M059J (cell line): ENCODE data around the gene NID1. TPM values are rescaled to one million over a fixed set of nuclear protein-coding genes. Genes with fewer than 3 reads are reported as not detected.
"Not testable (repeated sequence)": the region's sequence is repeated elsewhere in the genome, so short reads cannot be mapped to it uniquely, and the experiment has no call there.

Experiments
- DNase-seq: peaks from one replicate; pipeline ENCODE4 v3.0.0-alpha.2; 2012; ENCODE audit warnings: low read depth
- total RNA-seq: library from RNA; depleted of rRNA; stranded (reverse); fragments of >200 nt; shearing (Covaris generic); gene quantifications from 2 replicates; pipeline ENCODE4 v1.2.3, GENCODE V29; 2014

NID1 gene
- total RNA-seq, 1 experiment from 2014 or later, result 60.4 TPM

GRCh38 chr1:236025836-236026235 lies 39.1 kb downstream of the NID1 start:
- DNase-seq, result no peak

- DNase-seq, result no peak
Measured at GRCh38 chr1:236024641-236025040, 40.2 kb downstream of the NID1 start.

GRCh38 chr1:236023926-236024565 lies 40.8 kb downstream of the NID1 start:
- DNase-seq, result peak; percentile 21

DNA sequence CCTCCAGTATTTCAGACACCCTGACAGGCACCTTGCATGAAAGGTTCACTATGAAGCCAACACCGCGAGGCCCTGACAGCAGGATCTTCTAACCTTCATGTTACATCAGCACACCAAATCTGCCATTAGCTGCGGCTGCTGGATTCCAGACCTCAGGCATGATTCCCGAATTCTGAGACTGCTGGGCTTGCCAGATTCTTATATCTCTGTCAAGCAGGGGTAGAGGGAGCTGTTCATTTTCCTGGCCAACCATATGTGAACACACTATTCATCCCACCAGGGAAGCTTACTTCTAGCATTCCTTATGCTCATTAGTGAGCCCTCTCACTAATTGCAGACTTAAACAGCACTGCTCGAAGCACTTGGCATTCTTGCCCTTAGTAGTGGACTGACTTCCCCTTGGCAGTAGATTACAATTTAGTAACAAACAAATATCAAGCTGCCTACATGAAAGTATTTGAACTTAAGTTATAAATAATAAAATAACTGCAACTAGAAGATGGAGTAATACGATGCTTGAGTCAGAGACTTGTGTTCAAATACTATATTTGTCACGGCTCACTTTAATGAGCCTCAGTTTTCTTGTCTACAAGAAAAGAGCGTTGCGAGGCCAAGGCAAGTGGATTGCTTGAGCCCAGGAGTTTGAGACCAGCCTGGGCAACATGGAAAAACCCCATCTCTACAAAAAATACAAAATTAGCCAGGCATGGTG lies 43.3 kb downstream of the NID1 start:
- no peak for DNase-seq

DNA sequence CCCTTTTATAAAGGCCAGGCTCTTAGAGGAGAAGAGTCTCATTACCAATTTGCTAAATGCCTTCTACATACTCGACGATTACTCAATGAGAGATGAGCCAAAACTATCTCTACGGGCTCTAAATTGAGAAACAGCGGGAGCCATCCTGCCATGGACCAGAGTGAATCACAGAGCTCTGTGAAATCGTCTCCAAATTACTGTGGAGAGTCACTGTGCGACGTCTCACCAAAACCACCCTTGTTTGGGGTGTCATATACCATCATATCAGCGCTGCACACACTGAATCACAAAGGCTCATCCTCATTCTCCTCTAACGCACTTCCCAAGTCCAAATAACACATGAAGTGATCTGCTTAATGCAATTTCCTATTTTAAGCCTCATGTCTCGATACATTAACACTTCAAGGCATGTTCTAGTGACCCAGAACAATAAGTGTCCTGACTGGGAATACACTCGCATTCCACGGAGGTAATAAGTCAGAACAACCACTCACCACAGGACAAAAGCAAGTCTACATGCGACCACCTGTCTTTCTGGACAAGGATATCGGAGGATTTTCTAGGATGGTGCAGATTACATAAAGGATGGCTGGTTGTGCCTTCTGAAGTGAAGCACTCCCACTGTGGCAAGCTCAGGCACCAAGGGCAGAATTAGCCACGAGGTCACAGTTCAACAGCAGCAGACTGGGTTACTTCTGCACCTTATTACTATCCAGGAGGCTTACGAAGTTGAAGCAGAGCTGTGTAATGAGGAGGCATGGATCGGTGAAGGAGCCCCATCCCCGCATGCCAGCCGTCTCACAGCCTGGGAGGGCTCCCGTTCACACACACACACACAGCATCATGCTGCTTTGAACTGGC lies 44.3 kb downstream of the NID1 start:
- DNase-seq, result no peak

DNA sequence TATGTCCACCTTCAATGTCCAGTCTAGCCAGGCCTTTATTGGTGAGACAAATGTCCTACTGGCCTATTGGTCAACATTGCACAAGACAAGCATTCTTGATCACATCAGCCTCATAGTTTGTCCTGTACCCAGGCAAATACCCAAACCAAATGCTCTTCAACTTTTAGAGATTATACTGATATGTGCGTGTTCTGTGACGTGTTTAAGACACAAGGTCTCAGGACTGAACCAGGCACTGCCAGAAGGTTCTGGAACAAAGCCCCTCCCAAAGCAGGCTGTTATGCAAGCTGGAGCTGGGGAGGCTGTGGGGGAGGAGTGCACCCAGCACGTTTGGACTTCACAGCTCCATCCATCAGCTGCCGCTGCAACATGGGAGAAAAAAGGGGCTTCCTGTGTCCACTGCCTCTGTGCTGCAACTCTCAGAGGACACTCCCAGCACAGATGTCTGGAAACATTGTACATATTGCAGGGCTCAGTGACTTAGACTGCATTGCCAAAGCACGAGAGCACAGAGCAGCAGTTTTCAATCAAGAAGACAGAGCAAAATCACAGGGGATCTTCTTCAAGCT lies 45.9 kb downstream of the NID1 start:
- DNase-seq, result no peak

DNA sequence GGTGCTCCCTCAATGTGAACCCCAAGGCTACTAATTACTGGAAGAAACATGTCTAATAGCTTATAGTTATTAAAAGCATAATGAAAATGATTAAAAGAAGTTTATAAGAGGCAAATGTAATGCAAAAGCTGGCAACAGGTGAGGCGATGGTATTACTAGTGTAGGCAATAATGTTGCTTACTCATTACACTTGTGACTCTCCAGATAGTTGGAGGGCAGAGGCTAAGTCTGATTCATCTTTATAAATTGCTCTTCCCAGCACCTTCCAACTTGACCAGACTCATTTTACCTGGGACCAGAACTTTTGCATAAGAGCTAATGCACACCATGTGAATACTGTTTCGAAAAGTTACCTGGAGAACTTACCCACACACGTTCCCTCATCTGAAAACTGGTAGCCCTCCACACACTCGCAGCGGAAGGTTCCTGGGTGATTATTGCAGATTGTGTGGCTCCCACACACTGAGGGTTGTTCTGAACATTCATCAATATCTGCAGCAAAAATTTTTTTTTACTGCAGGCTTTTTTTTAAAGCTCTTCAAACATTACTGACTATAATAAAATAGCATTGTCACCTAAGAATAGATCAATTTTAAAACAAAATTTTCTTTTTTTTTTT lies 48.0 kb downstream of the NID1 start:
- DNase-seq, result peak; percentile 72

DNA sequence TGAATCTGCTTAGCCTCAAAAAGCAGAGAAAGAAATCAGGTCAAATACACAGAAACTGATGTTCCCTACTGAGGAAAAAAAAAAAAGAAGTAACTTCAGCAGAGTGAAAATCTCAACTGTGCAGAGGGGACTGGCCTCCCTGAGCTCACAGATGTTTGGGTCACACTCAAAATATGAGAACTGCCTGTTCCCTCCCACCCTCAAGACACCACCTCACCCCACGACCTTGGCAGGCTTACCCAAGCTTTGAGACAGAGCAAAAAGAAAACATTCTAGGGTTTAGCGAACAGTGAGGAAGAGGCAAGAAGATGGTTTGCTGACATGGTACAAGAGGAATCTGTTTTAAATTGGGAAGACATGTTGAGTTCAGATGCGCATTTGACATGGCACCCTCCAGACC lies 48.8 kb downstream of the NID1 start:
- no peak for DNase-seq

DNA sequence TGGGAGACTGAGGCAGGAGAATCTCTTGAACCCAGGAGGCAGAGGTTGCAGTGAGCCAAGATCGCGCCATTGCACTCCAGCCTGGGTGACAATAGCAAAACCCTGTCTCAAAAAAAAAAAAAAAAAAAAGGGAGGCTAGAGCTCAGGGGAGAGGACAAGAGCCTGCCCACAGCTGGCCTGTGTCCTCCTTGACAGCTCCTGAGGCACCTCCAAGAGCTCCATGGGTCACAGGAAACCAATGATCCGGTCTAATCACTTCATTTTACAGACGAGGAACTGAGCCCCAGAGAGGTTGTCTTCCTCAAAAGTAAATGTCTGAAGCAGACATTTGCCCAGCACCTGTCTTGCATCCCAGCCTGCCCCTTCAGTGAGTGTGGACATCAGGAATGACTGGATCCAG lies 49.4 kb downstream of the NID1 start:
- DNase-seq, result no peak

- DNase-seq, result no peak
Measured at GRCh38 chr1:236013330-236013729, 51.6 kb downstream of the NID1 start.

DNA sequence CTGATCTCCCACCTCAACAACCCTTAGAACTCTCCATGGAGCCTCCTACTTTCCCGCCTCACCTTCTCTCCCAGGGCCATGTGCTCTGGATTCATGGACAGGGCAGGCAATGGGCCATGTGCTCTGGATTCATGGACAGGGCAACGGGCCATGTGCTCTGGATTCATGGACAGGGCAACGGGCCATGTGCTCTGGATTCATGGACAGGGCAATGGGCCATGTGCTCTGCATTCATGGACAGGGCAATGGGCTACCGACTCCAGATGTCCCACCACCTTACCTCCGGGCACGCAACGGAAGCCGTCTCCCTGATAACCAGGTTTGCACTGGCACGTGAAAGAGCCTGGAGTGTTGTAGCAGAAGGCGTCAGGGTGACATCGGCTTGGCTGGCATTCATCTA lies 53.2 kb downstream of the NID1 start:
- DNase-seq, result no peak

- no peak for DNase-seq
Measured at GRCh38 chr1:236010443-236010842, 54.4 kb downstream of the NID1 start.

- peak; percentile 65 for DNase-seq
Measured at GRCh38 chr1:236009857-236010256, 55.0 kb downstream of the NID1 start.

DNA sequence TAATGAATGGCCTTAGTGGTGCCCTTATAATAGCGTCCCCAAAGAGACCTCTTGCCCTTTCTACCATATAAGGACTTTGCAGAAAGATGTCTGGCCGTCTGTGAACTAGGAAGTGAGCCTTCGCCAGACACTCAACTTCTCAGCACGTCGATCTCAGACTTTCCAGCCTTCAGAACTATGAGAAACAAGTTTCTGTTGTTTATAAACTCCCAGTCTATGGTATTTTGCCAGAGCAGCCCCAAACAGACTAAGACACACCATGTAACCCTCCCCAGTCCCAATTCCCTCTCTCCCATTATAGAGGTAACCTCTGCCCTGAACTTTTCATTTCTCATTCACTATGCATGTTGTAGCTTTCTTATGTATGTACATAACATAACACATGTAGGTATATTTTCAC lies 55.7 kb downstream of the NID1 start:
- DNase-seq, result no peak

GRCh38 chr1:236007781-236008180 lies 57.1 kb downstream of the NID1 start:
- no peak for DNase-seq

DNA sequence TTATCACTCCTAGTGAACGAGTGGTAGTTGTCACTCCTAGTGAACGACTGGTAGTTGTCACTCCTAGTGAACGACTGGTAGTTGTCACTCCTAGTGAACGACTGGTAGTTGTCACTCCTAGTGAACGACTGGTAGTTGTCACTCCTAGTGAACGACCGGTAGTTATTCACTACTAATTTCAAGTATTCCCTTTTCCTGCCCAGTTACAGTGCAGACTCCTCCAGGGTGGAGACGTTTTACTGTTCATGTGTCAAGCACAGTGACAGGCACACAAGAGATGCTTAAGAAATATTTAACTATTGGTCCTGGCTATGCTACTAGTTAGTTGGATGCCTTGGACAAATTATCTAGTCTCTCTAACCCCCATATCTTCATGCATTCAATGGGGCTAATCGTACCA lies 61.8 kb downstream of the NID1 start:
- DNase-seq, result not testable (repeated sequence)

DNA sequence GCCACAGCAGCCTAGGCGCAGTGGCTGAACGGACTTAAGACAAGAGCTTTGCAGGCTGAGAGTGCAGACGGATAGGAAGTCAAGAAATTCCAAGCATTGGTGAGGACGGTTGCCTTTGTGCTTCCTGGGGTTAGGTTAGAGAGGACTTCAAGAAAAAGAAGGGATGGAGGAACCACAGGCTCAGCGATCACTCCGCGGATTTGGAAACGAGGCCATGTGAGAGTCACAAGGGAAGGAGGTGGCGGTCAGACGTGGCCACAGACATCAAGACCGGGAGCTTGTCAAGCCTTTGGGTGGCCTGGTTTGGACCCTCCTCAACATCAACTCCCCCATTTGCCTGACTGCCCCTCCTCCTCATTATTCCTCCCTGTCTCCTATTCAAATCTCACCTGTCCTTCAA lies 62.3 kb downstream of the NID1 start:
- no peak for DNase-seq

- no peak for DNase-seq
Measured at GRCh38 chr1:236002025-236002390, 62.9 kb downstream of the NID1 start.

- DNase-seq, result no peak
Measured at GRCh38 chr1:236000781-236001180, 64.1 kb downstream of the NID1 start.

GRCh38 chr1:235999259-235999925 lies 65.5 kb downstream of the NID1 start:
- DNase-seq, result peak; percentile 96

DNA sequence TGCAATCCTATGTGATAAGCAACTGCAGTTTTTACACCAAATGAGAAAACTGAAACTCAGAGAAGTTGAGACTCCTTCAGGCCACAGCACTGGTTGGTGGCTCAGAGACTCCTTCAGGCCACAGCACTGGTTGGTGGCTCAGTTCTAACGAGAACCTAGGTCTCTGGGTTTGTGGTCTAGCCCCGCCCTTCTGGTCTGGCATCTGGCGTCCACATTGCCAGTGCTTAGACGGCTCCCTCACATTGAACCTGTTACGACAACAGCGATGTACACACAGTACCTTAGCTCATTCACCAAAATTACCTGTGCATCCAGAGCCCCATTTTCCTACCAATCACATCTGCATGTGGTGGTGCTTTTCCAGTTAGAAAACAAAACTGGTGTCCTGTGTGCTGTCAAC lies 66.1 kb downstream of the NID1 start:
- no peak for DNase-seq
